ENCODE data around the gene GAN. TPM values are rescaled to one million over a fixed set of nuclear protein-coding genes. Genes with fewer than 3 reads are reported as not detected.
"Not testable (repeated sequence)": the region's sequence is repeated elsewhere in the genome, so short reads cannot be mapped to it uniquely, and the experiment has no call there.

Gene GAN
- total RNA-seq, 4 donors from 2014 or later: 8.7 to 12.8 (median 9.5) TPM

DNA sequence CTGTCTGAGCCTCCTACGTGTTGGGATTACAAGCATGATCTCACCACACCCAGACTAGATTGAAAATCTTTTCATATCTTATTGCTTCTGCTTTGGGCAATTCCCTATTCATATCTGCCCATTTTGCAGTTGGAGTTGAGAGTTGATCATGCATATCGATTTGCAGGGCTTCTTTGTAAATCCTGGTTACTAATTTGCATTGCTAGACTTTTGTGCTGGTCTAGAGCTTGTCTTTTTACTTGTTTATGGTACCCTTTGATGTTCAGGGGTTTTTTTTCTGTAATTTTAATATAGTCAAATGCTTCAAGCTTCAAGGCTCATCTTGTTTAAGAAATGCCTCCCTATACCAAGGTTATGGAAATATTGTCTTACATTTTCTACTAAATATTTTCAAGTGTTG lies 106.4 kb downstream of the GAN start:
- H3K4me3 ChIP-seq (replicated peaks in 1 of 3): no peak overlapping the region
- H3K36me3 ChIP-seq: no peaks in the 10 kb centered on the region
- intact Hi-C loops (cut with DNase I): no loop called here
- no peaks in the 10 kb centered on the region for H3K4me1 ChIP-seq
- no peak for DNase-seq
- H3K27ac ChIP-seq: no peak overlapping the region
- WGBS, 2 donors: 91 to 96% methylated on average over 2 of the region's 2 CpGs
- TF ChIP-seq POLR2A (IDR thresholded peaks at IDR 0.05): no peak
- TF ChIP-seq, protein P1, sequence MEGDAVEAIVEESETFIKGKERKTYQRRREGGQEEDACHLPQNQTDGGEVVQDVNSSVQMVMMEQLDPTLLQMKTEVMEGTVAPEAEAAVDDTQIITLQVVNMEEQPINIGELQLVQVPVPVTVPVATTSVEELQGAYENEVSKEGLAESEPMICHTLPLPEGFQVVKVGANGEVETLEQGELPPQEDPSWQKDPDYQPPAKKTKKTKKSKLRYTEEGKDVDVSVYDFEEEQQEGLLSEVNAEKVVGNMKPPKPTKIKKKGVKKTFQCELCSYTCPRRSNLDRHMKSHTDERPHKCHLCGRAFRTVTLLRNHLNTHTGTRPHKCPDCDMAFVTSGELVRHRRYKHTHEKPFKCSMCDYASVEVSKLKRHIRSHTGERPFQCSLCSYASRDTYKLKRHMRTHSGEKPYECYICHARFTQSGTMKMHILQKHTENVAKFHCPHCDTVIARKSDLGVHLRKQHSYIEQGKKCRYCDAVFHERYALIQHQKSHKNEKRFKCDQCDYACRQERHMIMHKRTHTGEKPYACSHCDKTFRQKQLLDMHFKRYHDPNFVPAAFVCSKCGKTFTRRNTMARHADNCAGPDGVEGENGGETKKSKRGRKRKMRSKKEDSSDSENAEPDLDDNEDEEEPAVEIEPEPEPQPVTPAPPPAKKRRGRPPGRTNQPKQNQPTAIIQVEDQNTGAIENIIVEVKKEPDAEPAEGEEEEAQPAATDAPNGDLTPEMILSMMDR (IDR thresholded peaks at IDR 0.05): no peak
- H3K9me3 ChIP-seq: no peaks in the 10 kb centered on the region
- H3K27me3 ChIP-seq: no peaks in the 10 kb centered on the region

DNA sequence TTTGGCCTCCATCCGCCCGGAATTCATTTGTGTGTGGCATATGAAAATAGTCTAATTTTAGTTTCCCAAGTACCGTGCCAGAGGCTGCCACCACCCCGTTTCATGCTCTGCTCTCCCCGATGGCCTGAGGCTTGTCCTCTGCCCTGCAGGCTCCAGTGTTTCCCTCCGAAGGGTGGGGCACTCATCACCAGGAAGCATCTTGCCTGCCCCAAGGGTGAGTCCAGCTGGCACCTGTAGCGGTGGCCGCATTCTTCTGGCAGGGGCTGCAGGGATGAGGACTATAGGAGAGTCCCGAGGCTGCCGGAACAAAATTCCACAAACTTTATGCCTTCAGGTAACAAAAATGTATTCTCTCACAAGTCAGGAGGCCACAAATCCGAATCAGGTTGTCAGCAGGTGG lies 106.8 kb downstream of the GAN start:
- intact Hi-C loops (cut with DNase I): no loop called here
- Histone ChIP-seq H3K27me3 (no peaks in the 10 kb centered on the region), H3K4me1 (no peaks in the 10 kb centered on the region), H3K4me3 (replicated peaks in 1 of 3) (no peak overlapping the region), H3K9me3 (no peaks in the 10 kb centered on the region), H3K27ac (no peak overlapping the region), H3K36me3 (no peaks in the 10 kb centered on the region)
- TF ChIP-seq, protein P1 (IDR thresholded peaks at IDR 0.05): no peak
- TF ChIP-seq POLR2A (IDR thresholded peaks at IDR 0.05): no peak
- DNase-seq: no peak
- WGBS, 2 donors: 87 to 88% methylated on average over 11 of the region's 11 CpGs

DNA sequence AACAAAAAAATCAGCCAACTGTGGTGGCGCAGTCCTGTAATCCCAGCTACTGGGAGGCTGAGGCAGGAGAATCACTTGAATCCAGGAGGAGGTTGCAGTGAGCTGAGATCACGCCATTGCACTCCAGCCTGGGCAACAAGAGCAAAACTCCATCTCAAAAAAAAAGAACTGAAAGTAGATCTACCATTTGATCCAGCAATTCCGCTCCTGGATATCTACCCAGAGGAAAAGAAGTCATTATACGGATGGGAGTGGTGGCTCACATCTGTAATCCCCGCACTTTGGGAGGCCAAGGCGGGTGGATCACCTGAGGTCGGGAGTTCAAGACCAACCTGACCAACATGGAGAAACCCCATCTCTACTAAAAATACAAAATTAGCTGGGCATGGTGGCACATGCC lies 107.4 kb downstream of the GAN start:
- DNase-seq; H3K4me3 ChIP-seq (replicated peaks in 1 of 3); intact Hi-C loops (cut with DNase I); H3K27ac ChIP-seq; H3K36me3 ChIP-seq; H3K9me3 ChIP-seq; H3K4me1 ChIP-seq; H3K27me3 ChIP-seq: not testable (repeated sequence)
- 95 to 97% methylated on average over 7 of the region's 7 CpGs for WGBS, 2 donors

DNA sequence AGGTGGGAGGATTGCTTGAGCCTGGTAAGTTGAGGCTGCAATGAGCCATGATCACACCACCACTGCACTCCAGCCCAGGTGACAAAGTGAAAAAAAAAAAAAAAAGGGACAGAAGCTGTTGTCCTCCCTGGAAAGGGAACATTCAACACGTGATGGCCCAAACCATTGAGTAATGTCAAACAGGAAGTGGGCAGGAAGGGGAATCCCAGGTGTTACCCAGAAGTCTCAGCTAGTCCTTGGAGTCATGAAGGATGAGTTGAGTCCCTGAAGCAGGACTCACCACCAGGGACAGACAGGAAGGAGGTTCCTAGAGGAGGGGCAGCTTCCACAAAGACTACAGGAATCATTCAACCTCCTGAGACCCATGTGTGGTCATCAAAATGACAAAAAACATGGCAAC lies 110.0 kb downstream of the GAN start:
- DNase-seq: no peak
- H3K4me3 ChIP-seq (replicated peaks in 1 of 3): no peak overlapping the region
- H3K4me1 ChIP-seq: no peaks in the 10 kb centered on the region
- no peaks in the 10 kb centered on the region for H3K36me3 ChIP-seq
- 33 to 40% methylated on average over 1 of the region's 1 CpG for WGBS, 2 donors
- no peaks in the 10 kb centered on the region for H3K9me3 ChIP-seq
- intact Hi-C loops (cut with DNase I): no loop called here
- no peak overlapping the region for H3K27ac ChIP-seq
- H3K27me3 ChIP-seq: no peaks in the 10 kb centered on the region
- TF ChIP-seq POLR2A (IDR thresholded peaks at IDR 0.05): no peak
- TF ChIP-seq, protein P1 (IDR thresholded peaks at IDR 0.05): no peak

DNA sequence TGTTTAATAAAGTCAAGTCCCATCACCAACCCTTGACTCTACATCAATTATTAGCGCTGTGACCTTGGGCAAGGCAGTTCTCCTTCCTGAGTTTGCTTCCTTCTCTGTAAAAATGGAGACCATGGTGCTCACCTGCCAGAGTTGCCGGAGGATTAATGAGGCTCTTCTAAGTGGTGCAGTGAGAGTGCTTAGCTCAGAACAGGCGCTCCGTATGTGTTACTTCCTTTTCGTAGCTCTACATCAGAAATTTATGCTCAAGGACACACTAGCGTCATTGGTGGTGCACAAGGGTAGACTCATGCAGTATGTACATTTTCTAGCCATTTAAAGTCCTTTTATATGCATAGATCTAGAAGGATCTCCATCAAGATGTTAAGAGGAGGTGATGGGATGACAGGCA lies 112.5 kb downstream of the GAN start:
- Histone ChIP-seq H3K4me3 (replicated peaks in 1 of 3) (no peak overlapping the region), H3K27ac (no peak overlapping the region), H3K4me1 (no peaks in the 10 kb centered on the region), H3K9me3 (no peaks in the 10 kb centered on the region), H3K27me3 (no peaks in the 10 kb centered on the region), H3K36me3 (no peaks in the 10 kb centered on the region)
- intact Hi-C loops (cut with DNase I): no loop called here
- TF ChIP-seq, protein P1 (IDR thresholded peaks at IDR 0.05): no peak
- TF ChIP-seq POLR2A (IDR thresholded peaks at IDR 0.05): no peak
- WGBS, 2 donors: 66 to 68% methylated on average over 6 of the region's 6 CpGs
- DNase-seq: no peak

DNA sequence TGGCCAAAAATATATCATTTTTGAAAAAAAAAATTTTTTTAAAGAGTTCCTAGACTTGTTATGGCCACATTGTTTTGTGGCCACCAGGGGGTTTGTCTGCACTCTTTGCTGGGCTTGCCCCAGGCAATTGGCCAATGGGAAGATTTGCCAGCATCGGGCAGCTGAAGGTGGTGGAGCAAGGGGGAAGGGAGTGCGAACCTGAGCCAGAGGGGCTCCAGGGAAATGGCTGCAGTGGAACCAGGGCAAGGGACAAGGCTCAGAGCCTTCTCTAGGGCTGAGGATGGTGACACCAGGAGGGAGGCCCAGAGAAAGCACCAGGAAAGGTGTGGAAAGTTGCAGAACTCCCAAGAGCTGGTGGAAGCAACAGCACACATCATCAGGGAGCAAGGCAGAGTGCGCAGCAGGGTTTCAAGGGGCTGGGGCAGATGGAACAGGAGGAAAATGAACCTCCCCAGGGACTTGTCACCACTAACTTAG lies 114.3 kb downstream of the GAN start:
- Histone ChIP-seq H3K4me3 (replicated peaks in 1 of 3) (no peak overlapping the region), H3K9me3 (no peaks in the 10 kb centered on the region), H3K27me3 (no peaks in the 10 kb centered on the region), H3K4me1 (no peaks in the 10 kb centered on the region), H3K27ac (no peak overlapping the region), H3K36me3 (no peaks in the 10 kb centered on the region)
- intact Hi-C loops (cut with DNase I): no loop called here
- TF ChIP-seq, protein P1 (IDR thresholded peaks at IDR 0.05): peak in 3 of 6 experiments; percentile 25 to 45 (median 28)
- TF ChIP-seq POLR2A (IDR thresholded peaks at IDR 0.05): no peak
- 34 to 59% methylated on average over 3 of the region's 3 CpGs for WGBS, 2 donors
- peak; percentile 57 to 58 for DNase-seq
